ENCODE results near the gene PHACTR3.

The PHACTR3 gene

GRCh38 chr20:59584278-59584925 is 19.9 kb upstream of the PHACTR3 start:
- H3K36me3 ChIP-seq (ENCODE audit: control insufficient read depth, low read length): no peaks in the 10 kb centered on the region
- no peaks in the 10 kb centered on the region for H3K79me2 ChIP-seq (ENCODE audit: control insufficient read depth, low read length)
- H3K9me3 ChIP-seq (ENCODE audit: control insufficient read depth, insufficient read depth, low read length): no peaks in the 10 kb centered on the region
- no peaks in the 10 kb centered on the region for H3K27me3 ChIP-seq (ENCODE audit: control insufficient read depth, low read length)
- no peaks in the 10 kb centered on the region for H3F3A ChIP-seq (ENCODE audit: control insufficient read depth, insufficient read depth)
- H3K9me2 ChIP-seq (replicated peaks; ENCODE audit: control insufficient read depth, low read length): no peaks in the 10 kb centered on the region
- H4K20me1 ChIP-seq (ENCODE audit: control insufficient read depth, insufficient read depth, low read depth, low read length): no peaks in the 10 kb centered on the region
- TF ChIP-seq CTCF (IDR thresholded peaks at IDR 0.05; ENCODE audit: low read depth, low read length, poor library complexity, severe bottlenecking) (no peak), EZH2phosphoT487 (IDR thresholded peaks at IDR 0.05; ENCODE audit: borderline replicate concordance, low read length) (no peak)
- no peaks in the 10 kb centered on the region for H3K4me1 ChIP-seq (ENCODE audit: control insufficient read depth, low read length)
- H3K4me3 ChIP-seq (ENCODE audit: low read length): no peak overlapping the region
- no peak overlapping the region for H3K27ac ChIP-seq (ENCODE audit: low read depth, low read length)
- no peak overlapping the region for H3K4me2 ChIP-seq (ENCODE audit: low read length)

GRCh38 chr20:59585714-59586409 is 18.5 kb upstream of the PHACTR3 start:
- no peak overlapping the region for H3K4me2 ChIP-seq (ENCODE audit: low read length)
- H3K79me2 ChIP-seq (ENCODE audit: control insufficient read depth, low read length): no peaks in the 10 kb centered on the region
- no peaks in the 10 kb centered on the region; the same call in 1 of the 2 replicates for H4K20me1 ChIP-seq (ENCODE audit: control insufficient read depth, insufficient read depth, low read depth, low read length)
- H3K27ac ChIP-seq (ENCODE audit: low read depth, low read length): no peak overlapping the region
- H3K9me2 ChIP-seq (replicated peaks; ENCODE audit: control insufficient read depth, low read length): no peaks in the 10 kb centered on the region
- H3K9me3 ChIP-seq (ENCODE audit: control insufficient read depth, insufficient read depth, low read length): no peaks in the 10 kb centered on the region
- H3K27me3 ChIP-seq (ENCODE audit: control insufficient read depth, low read length): no peaks in the 10 kb centered on the region
- no peaks in the 10 kb centered on the region for H3F3A ChIP-seq (ENCODE audit: control insufficient read depth, insufficient read depth)
- no peaks in the 10 kb centered on the region for H3K36me3 ChIP-seq (ENCODE audit: control insufficient read depth, low read length)
- TF ChIP-seq CTCF (IDR thresholded peaks at IDR 0.05; ENCODE audit: low read depth, low read length, poor library complexity, severe bottlenecking): no peak
- no peak for TF ChIP-seq EZH2phosphoT487 (IDR thresholded peaks at IDR 0.05; ENCODE audit: borderline replicate concordance, low read length)
- no peak overlapping the region for H3K4me3 ChIP-seq (ENCODE audit: low read length)
- no peaks in the 10 kb centered on the region for H3K4me1 ChIP-seq (ENCODE audit: control insufficient read depth, low read length)

- Histone ChIP-seq H3K4me2 (ENCODE audit: low read length) (no peak overlapping the region), H3K27me3 (ENCODE audit: control insufficient read depth, low read length) (no peaks in the 10 kb centered on the region), H3K9me3 (ENCODE audit: control insufficient read depth, insufficient read depth, low read length) (no peaks in the 10 kb centered on the region), H3K79me2 (ENCODE audit: control insufficient read depth, low read length) (no peaks in the 10 kb centered on the region), H3F3A (ENCODE audit: control insufficient read depth, insufficient read depth) (no peaks in the 10 kb centered on the region), H3K4me1 (ENCODE audit: control insufficient read depth, low read length) (no peaks in the 10 kb centered on the region), H3K36me3 (ENCODE audit: control insufficient read depth, low read length) (no peaks in the 10 kb centered on the region), H3K27ac (ENCODE audit: low read depth, low read length) (no peak overlapping the region), H4K20me1 (ENCODE audit: control insufficient read depth, insufficient read depth, low read depth, low read length) (no peaks in the 10 kb centered on the region; the same call in 1 of the 2 replicates), H3K9me2 (replicated peaks; ENCODE audit: control insufficient read depth, low read length) (no peaks in the 10 kb centered on the region), H3K4me3 (ENCODE audit: low read length) (no peak overlapping the region)
- TF ChIP-seq CTCF (IDR thresholded peaks at IDR 0.05; ENCODE audit: low read depth, low read length, poor library complexity, severe bottlenecking) (no peak), EZH2phosphoT487 (IDR thresholded peaks at IDR 0.05; ENCODE audit: borderline replicate concordance, low read length) (no peak)
Measured at GRCh38 chr20:59586613-59587012, 17.7 kb upstream of the PHACTR3 start.
